Retinal pigment epithelial cell (primary cell): ENCODE data around the gene CAPN11.

Source experiments
- DNase-seq: peaks from one replicate; pipeline ENCODE4 v3.0.0-alpha.2; 2010; ENCODE audit warnings: low read depth
- H3K4me3 ChIP-seq: 2 replicates; pipeline ENCODE4 v1.5.1; 2011; ENCODE audit warnings: mild to moderate bottlenecking, low read length, control low read depth, moderate library complexity
- TF ChIP-seq, protein P1 (sequence below): conservative IDR thresholded peaks from 2 replicates; pipeline ENCODE4 v1.5.1; 2011; ENCODE audit warnings: low read depth, low read length, control low read depth, inconsistent platforms

CAPN11 gene

DNA sequence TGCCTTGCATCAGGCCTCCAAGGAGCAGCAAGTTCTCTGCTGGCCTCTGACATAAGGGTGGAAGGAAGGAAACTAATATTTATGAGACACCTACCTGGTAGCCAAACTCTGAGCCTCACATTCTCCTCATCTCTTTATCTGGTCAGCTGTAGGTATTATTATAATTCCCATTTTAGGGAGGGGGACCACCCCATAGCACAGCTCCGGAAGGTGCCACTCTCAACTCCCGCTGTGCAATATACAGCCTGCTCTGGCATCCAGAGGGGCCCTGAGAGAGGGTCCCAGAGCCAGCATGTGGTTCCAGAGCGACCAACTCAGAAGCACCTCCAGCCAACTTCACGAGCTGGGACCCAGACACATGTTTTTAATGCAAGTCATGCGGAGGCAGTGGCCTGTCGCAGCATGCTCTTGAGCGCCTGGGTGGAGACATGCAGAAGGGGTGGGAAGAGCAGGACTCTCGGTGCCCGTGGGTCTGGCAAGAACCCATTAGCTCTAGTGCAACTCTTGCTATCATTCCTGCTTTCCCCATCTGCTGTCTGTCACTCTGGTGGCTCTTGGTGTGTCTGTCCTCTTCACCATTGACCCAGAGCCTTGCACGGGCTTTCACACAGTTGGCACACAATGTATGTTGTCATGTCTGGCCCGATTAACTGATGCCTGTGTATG, 43.2 kb downstream of the CAPN11 start:
- TF ChIP-seq, protein P1, sequence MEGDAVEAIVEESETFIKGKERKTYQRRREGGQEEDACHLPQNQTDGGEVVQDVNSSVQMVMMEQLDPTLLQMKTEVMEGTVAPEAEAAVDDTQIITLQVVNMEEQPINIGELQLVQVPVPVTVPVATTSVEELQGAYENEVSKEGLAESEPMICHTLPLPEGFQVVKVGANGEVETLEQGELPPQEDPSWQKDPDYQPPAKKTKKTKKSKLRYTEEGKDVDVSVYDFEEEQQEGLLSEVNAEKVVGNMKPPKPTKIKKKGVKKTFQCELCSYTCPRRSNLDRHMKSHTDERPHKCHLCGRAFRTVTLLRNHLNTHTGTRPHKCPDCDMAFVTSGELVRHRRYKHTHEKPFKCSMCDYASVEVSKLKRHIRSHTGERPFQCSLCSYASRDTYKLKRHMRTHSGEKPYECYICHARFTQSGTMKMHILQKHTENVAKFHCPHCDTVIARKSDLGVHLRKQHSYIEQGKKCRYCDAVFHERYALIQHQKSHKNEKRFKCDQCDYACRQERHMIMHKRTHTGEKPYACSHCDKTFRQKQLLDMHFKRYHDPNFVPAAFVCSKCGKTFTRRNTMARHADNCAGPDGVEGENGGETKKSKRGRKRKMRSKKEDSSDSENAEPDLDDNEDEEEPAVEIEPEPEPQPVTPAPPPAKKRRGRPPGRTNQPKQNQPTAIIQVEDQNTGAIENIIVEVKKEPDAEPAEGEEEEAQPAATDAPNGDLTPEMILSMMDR: no peak
- no peak for DNase-seq
- H3K4me3 ChIP-seq: no peak overlapping the region

DNA sequence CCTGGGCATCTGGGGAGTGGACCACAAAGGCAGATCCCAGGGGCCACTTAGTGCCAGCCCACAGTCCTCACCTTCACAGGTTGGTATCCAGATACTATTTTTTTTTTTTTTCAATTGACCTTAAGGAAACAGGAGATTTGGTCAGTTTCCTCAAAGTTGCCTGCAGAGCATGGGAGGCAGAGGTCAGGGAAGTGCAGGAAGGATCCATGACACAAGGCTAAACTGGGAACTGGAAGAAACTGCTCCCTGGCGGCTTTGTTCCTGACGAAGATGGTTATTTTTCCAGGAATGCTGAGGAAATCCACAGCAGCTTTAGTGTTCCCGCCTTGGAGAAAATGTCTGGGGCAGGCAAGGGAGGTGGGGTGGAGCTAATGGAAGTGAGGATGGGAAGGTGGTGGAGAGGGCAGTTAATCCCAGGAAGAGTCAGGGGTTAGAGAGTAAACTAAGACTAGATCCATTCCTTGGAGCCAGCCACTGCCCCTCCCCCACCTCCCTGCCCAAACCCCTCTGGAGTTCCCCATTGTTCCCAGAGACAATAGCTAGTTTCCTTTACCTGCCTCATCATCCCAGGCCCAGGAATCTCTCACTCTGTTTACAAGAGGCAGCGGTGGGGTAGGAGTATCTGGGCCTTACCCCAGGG, 43.8 kb downstream of the CAPN11 start:
- no peak for DNase-seq
- TF ChIP-seq, protein P1: no peak
- no peak overlapping the region for H3K4me3 ChIP-seq

DNA sequence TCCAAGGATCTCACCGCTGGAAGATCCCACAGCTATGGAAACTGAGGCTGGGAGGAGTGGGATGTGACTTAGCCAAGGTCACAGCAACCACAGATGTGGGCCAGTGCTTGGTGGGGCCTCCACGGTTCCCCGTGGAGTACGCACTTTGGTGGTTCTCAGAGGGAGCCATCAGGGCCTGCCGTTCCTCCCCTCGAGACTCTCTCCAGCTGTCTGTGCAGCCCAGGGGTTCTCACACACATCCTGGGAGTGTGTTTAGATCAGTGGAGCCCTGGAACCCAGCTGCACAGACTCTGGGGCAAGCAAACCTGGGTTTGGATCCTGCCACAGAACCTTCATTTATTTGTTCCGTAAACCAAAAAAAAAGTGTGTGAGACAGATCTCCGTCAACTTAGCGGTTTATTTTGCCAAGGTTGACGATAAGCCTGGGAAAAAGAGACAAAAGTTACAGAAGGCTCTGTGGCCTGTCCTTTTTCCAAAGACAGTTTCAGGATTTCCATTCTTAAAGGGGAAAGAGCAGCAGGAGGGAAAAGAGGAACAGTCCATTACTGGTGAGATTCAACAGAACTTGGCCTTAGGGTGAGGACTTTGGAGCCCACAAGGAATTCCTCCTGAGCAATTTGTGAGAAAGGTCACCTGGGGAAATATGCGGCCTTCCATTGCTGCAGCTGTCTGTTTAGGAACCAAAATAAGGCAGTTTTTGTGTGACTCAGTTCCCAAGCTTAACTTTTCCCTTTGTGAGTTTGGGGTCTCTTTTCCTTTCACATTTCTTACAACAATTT, 44.5 kb downstream of the CAPN11 start:
- H3K4me3 ChIP-seq: no peak overlapping the region
- TF ChIP-seq, protein P1: no peak
- DNase-seq: no peak

DNA sequence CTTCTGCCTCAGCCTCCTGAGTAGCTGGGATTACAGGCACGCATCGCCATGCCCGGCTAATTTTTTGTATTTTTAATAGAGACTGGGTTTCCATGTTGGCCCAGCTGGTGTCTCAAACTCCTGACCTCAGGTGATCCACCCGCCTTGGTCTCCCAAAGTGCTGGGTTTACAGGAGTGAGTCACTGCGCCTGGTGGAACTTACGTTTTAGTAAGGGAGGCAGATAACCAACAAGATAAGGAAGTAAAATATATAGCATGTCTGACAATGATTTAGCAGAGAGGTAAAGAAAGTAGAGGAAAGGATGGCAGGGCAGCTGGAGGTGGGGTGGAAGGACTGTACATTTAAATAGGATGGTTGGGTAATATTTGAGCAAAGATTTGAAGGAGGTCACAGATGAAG, 45.3 kb downstream of the CAPN11 start:
- TF ChIP-seq, protein P1: no peak
- H3K4me3 ChIP-seq: no peak overlapping the region
- no peak for DNase-seq

DNA sequence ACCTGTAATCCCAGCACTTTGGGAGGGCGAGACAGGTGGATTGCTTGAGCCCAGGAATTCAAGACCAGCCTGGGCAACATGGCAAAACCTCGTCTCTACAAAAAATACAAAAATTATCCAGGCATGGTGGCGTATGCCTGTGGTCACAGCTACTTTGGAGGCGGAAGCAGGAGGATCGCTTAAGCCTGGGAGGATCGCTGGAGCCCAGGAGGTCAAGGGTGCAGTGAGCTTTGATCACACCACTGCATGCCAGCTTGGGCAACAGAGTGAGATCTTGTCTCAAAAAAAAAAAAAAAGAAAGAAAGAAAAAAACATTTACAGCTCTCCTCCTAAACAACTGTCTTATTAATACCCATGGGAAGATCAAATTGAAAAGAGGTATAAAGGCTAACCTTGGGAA, 49.3 kb downstream of the CAPN11 start:
- TF ChIP-seq, protein P1: no peak
- DNase-seq: no peak
- no peak overlapping the region for H3K4me3 ChIP-seq

DNA sequence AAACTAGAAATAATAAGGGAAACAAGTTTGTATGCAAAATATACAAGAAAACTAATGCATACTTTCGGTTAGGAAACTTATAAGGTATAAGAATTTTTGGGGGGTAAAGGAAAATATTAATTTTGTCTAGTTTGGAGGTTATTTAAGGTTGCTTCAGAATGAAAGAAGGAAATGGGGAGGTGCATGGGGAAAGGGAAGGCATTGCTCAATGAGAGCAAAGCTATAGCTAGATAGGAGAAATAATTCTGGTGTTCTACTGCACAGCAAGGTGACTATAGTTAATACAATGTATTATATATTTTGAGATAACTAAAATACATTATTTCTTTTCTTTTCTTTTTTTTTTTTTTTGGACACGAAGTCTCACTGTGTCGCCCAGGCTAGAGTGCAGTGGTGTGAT, 52.7 kb downstream of the CAPN11 start:
- H3K4me3 ChIP-seq: no peak overlapping the region
- no peak for DNase-seq
- TF ChIP-seq, protein P1: no peak
